HL-60 (cell line): ENCODE data around the gene OR6V1.

Source experiments
- DNase-seq, 2 experiments: peaks; one replicate each; pipeline ENCODE4 v3.0.0-alpha.2; 2010 to 2020; ENCODE audit warnings: low read depth in 1 of 2, low spot score in 1 of 2
- H3K27ac ChIP-seq: fragments of 250-450 bp; sonication (Bioruptor Pico); replicated peaks from 2 replicates; pipeline ENCODE4 v1.5.1; 2020; ENCODE audit warnings: mild to moderate bottlenecking, moderate library complexity
- H3K27me3 ChIP-seq: fragments of 250-450 bp; sonication (Bioruptor Pico); 2 replicates; pipeline ENCODE4 v1.5.1; 2021; ENCODE audit warnings: mild to moderate bottlenecking, moderate library complexity; ENCODE audit not compliant: insufficient read depth, poor library complexity, severe bottlenecking
- H3K4me3 ChIP-seq: replicated peaks from 2 replicates; pipeline ENCODE4 v1.5.1; 2011; ENCODE audit warnings: mild to moderate bottlenecking, control low read depth, low read length; ENCODE audit not compliant: insufficient read depth
- GABPA ChIP-seq: IDR thresholded peaks from 2 replicates; pipeline ENCODE4 v1.6.1; 2012; ENCODE audit warnings: low read depth
- POLR2AphosphoS5 ChIP-seq: IDR thresholded peaks from 2 replicates; pipeline ENCODE4 v1.6.1; 2012; ENCODE audit warnings: low read depth
- SPI1 ChIP-seq: IDR thresholded peaks from 2 replicates; pipeline ENCODE4 v1.6.1; 2012; ENCODE audit warnings: low read depth, mild to moderate bottlenecking, borderline replicate concordance
- TF ChIP-seq, protein P1 (sequence below): IDR thresholded peaks from 2 replicates; pipeline ENCODE4 v1.6.1; 2012; ENCODE audit warnings: low read depth; ENCODE audit not compliant: insufficient replicate concordance
- TF ChIP-seq, protein P2 (sequence below): IDR thresholded peaks from one replicate; pipeline ENCODE4 v1.5.1; 2011; ENCODE audit warnings: low read length, control low read depth, inconsistent platforms; ENCODE audit not compliant: insufficient read depth

Gene OR6V1

GRCh38 chr7:143042159-143042789 is 9.9 kb upstream of the OR6V1 start:
- Histone ChIP-seq H3K27me3 (no peaks in the 10 kb centered on the region), H3K4me3 (no peak overlapping the region), H3K27ac (no peak overlapping the region)
- TF ChIP-seq, protein P1, sequence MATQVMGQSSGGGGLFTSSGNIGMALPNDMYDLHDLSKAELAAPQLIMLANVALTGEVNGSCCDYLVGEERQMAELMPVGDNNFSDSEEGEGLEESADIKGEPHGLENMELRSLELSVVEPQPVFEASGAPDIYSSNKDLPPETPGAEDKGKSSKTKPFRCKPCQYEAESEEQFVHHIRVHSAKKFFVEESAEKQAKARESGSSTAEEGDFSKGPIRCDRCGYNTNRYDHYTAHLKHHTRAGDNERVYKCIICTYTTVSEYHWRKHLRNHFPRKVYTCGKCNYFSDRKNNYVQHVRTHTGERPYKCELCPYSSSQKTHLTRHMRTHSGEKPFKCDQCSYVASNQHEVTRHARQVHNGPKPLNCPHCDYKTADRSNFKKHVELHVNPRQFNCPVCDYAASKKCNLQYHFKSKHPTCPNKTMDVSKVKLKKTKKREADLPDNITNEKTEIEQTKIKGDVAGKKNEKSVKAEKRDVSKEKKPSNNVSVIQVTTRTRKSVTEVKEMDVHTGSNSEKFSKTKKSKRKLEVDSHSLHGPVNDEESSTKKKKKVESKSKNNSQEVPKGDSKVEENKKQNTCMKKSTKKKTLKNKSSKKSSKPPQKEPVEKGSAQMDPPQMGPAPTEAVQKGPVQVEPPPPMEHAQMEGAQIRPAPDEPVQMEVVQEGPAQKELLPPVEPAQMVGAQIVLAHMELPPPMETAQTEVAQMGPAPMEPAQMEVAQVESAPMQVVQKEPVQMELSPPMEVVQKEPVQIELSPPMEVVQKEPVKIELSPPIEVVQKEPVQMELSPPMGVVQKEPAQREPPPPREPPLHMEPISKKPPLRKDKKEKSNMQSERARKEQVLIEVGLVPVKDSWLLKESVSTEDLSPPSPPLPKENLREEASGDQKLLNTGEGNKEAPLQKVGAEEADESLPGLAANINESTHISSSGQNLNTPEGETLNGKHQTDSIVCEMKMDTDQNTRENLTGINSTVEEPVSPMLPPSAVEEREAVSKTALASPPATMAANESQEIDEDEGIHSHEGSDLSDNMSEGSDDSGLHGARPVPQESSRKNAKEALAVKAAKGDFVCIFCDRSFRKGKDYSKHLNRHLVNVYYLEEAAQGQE = no peak
- DNase-seq = no peak

- Histone ChIP-seq H3K27me3 (no peaks in the 10 kb centered on the region), H3K4me3 (no peak overlapping the region), H3K27ac (no peak overlapping the region)
- no peak for DNase-seq
- TF ChIP-seq SPI1 = no peak
- TF ChIP-seq POLR2AphosphoS5 = no peak
- TF ChIP-seq, protein P1 = no peak
- TF ChIP-seq GABPA = no peak
- TF ChIP-seq, protein P2, sequence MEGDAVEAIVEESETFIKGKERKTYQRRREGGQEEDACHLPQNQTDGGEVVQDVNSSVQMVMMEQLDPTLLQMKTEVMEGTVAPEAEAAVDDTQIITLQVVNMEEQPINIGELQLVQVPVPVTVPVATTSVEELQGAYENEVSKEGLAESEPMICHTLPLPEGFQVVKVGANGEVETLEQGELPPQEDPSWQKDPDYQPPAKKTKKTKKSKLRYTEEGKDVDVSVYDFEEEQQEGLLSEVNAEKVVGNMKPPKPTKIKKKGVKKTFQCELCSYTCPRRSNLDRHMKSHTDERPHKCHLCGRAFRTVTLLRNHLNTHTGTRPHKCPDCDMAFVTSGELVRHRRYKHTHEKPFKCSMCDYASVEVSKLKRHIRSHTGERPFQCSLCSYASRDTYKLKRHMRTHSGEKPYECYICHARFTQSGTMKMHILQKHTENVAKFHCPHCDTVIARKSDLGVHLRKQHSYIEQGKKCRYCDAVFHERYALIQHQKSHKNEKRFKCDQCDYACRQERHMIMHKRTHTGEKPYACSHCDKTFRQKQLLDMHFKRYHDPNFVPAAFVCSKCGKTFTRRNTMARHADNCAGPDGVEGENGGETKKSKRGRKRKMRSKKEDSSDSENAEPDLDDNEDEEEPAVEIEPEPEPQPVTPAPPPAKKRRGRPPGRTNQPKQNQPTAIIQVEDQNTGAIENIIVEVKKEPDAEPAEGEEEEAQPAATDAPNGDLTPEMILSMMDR = no peak
These were observed 9.3 kb upstream of the OR6V1 start for GRCh38 chr7:143042790-143043271.

DNA sequence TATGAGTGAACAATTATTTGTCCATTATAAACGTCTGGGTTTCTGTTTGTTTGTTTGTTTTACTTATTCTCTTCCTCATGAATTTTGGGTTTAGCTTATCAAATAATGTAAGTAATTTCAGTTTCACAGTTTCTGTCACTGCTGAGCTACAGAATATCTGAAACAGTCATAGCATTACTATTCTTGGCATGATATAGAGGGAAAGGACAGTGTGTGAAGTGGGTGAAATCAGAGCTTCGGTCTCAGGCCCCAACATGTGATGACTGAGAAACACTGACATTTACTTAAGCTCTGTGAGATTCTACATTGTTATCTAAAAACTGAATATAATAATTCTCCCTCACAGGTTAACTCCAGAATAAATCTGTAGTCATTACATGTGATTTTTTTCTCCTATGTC is 8.8 kb upstream of the OR6V1 start:
- H3K27ac ChIP-seq = no peak overlapping the region
- H3K4me3 ChIP-seq = no peak overlapping the region
- no peak for DNase-seq
- TF ChIP-seq GABPA = no peak
- no peak for TF ChIP-seq POLR2AphosphoS5
- TF ChIP-seq SPI1 = no peak
- TF ChIP-seq, protein P2 = no peak
- TF ChIP-seq, protein P1 = no peak
- H3K27me3 ChIP-seq = no peaks in the 10 kb centered on the region
